HepG2 (cell line): ENCODE results near the gene GPRIN1. TPM values are rescaled to one million over a fixed set of nuclear protein-coding genes. Genes with fewer than 3 reads are reported as not detected.

Experiments
- ATAC-seq: fragments of 200-7000 bp; cut with Tn5 transposase; 3 replicates; pipeline ENCODE4 v1.9.1; 2020; ENCODE audit warnings: mild to moderate bottlenecking, moderate library complexity
- BruUV-seq: library from RNA; stranded (reverse); fragments of 400-500 nt; replicated peaks from 2 replicates; lab custom pipeline; 2021; lab: Mats Ljungman, UMichigan
- CTCF ChIA-PET: fragments of 300-600 bp; formaldehyde crosslinking; extraction: SDS; loops from one replicate; lab custom pipeline; 2021; ENCODE audit warnings: low total read pairs, inconsistent platforms, low intra/inter-chr PET ratio; lab: Yijun Ruan, JAX
- POLR2A ChIA-PET: fragments of 350-600 bp; sonication (Branson Sonifier 250); formaldehyde crosslinking; loops from one replicate; lab custom pipeline; 2020; ENCODE audit warnings: antibody characterized with exemption, inconsistent platforms; lab: Yijun Ruan, JAX
- DNase-seq: peaks from one replicate; pipeline ENCODE4 v3.0.0-alpha.2; 2015; ENCODE audit warnings: low spot score
- FAIRE-seq: peaks from 3 replicates; lab custom pipeline; 2011; peaks lifted over from hg19 to GRCh38; lab: Jason Lieb, UNC
- H2AFZ ChIP-seq: one replicate; pipeline ENCODE4 v1.6.1; 2011; ENCODE audit warnings: low read length, inconsistent platforms
- H3K27ac ChIP-seq: fragments of 300-600 bp; 3 replicates; pipeline ENCODE4 v1.8.0; 2011; ENCODE audit warnings: mixed run types, mild to moderate bottlenecking, mixed read lengths, low read length, inconsistent platforms; ENCODE audit not compliant: insufficient read depth; ENCODE audit errors: extremely low read length
- H3K27me3 ChIP-seq, 2 experiments: fragments of 200-600 bp in 1 of 2; 2 replicates in 1 of 2; 3 replicates in 1 of 2; pipeline versions ENCODE4 v1.6.0 to v1.8.0; 2011; ENCODE audit warnings: low read length in 2 of 2, mild to moderate bottlenecking in 2 of 2, moderate library complexity in 2 of 2, inconsistent platforms in 1 of 2; ENCODE audit not compliant: insufficient read depth in 2 of 2, control insufficient read depth in 1 of 2
- H3K36me3 ChIP-seq, 2 experiments: fragments of 200-600 bp in 1 of 2; replicated peaks in 1 of 2; 2 replicates in 1 of 2; 3 replicates in 1 of 2; pipeline versions ENCODE4 v1.5.1 to v1.8.0; 2011; ENCODE audit warnings: low read length in 2 of 2, inconsistent platforms in 1 of 2; ENCODE audit not compliant: insufficient read depth in 2 of 2, control insufficient read depth in 1 of 2
- H3K4me1 ChIP-seq: 2 replicates; pipeline ENCODE4 v1.5.1; 2012; ENCODE audit warnings: low read length, inconsistent platforms; ENCODE audit not compliant: insufficient read depth
- H3K4me2 ChIP-seq: 2 replicates; pipeline ENCODE4 v1.6.0; 2011; ENCODE audit warnings: low read depth, low read length, inconsistent platforms
- H3K4me3 ChIP-seq, 3 experiments: fragments of 200-600 bp in 1 of 3; sonication (generic), shearing (Covaris generic) in 1 of 3; replicated peaks in 1 of 3; 2 replicates each; pipeline ENCODE4 v1.5.1; 2011 to 2016; ENCODE audit warnings: low read length in 3 of 3, inconsistent platforms in 2 of 3, low read depth in 2 of 3, mild to moderate bottlenecking in 2 of 3, control low read depth in 1 of 3, mixed read lengths in 1 of 3; ENCODE audit not compliant: insufficient read depth in 1 of 3
- H3K79me2 ChIP-seq: one replicate; pipeline ENCODE4 v1.6.1; 2011; ENCODE audit warnings: low read length, inconsistent platforms; ENCODE audit not compliant: insufficient read depth
- H3K9ac ChIP-seq: 2 replicates; pipeline ENCODE4 v1.6.0; 2011; ENCODE audit warnings: mild to moderate bottlenecking, low read depth, low read length, inconsistent platforms; ENCODE audit not compliant: insufficient read depth
- H3K9me3 ChIP-seq: 2 replicates; pipeline ENCODE4 v1.5.1; 2012; ENCODE audit warnings: mild to moderate bottlenecking, low read length
- H4K20me1 ChIP-seq: 2 replicates; pipeline ENCODE4 v1.6.0; 2011; ENCODE audit warnings: inconsistent platforms, mild to moderate bottlenecking, low read length, moderate library complexity; ENCODE audit not compliant: insufficient read depth
- BCL3 ChIP-seq: sonication (generic); formaldehyde crosslinking; IDR thresholded peaks from 2 replicates; pipeline ENCODE4 v1.5.1; 2020; ENCODE audit warnings: mild to moderate bottlenecking, missing genetic modification reagents, moderate library complexity
- ELF4 ChIP-seq: sonication (generic); formaldehyde crosslinking; IDR thresholded peaks from 2 replicates; pipeline ENCODE4 v1.5.0; 2020; ENCODE audit warnings: missing genetic modification reagents, mild to moderate bottlenecking, moderate library complexity, borderline replicate concordance
- GABPB1 ChIP-seq: IDR thresholded peaks from 2 replicates; pipeline ENCODE4 v1.6.1; 2016; ENCODE audit warnings: mild to moderate bottlenecking, missing genetic modification reagents, moderate library complexity, missing compliant biosample characterization
- GLI4 ChIP-seq: sonication (generic); formaldehyde crosslinking; IDR thresholded peaks from 2 replicates; pipeline ENCODE4 v1.5.1; 2020; ENCODE audit warnings: missing genetic modification reagents, mild to moderate bottlenecking, moderate library complexity, borderline replicate concordance
- HDAC6 ChIP-seq: fragments of 200-600 bp; sonication (generic); IDR thresholded peaks from 2 replicates; pipeline ENCODE4 v1.7.0; 2017; ENCODE audit warnings: mild to moderate bottlenecking, antibody characterized with exemption, low read length, low read depth
- IKZF1 ChIP-seq: fragments of 450-650 bp; IDR thresholded peaks from 2 replicates; pipeline ENCODE4 v1.7.1; 2016
- NR2C2 ChIP-seq: sonication (generic); formaldehyde crosslinking; IDR thresholded peaks from 2 replicates; pipeline ENCODE4 v1.4.0; 2020; ENCODE audit warnings: missing genetic modification reagents, mild to moderate bottlenecking, moderate library complexity, borderline replicate concordance
- SIX4 ChIP-seq: sonication (generic); formaldehyde crosslinking; IDR thresholded peaks from 2 replicates; pipeline ENCODE4 v1.4.0; 2020; ENCODE audit warnings: missing genetic modification reagents
- SNRNP70 ChIP-seq: fragments of 200-400 bp; formaldehyde crosslinking; IDR thresholded peaks from 2 replicates; pipeline ENCODE4 v1.6.1; 2017; ENCODE audit warnings: mild to moderate bottlenecking, low read depth, low read length, moderate library complexity
- SP2 ChIP-seq: sonication (generic); formaldehyde crosslinking; IDR thresholded peaks from 2 replicates; pipeline ENCODE4 v1.5.1; 2020; ENCODE audit warnings: mild to moderate bottlenecking, missing genetic modification reagents
- ZNF556 ChIP-seq: sonication (generic); formaldehyde crosslinking; IDR thresholded peaks from 2 replicates; pipeline ENCODE4 v1.4.0; 2020; ENCODE audit warnings: mild to moderate bottlenecking, missing genetic modification reagents, borderline replicate concordance
- ZNF570 ChIP-seq: sonication (generic); formaldehyde crosslinking; IDR thresholded peaks from 2 replicates; pipeline ENCODE4 v1.4.0; 2020; ENCODE audit warnings: mild to moderate bottlenecking, missing genetic modification reagents, borderline replicate concordance
- ZNF629 ChIP-seq: sonication (generic); formaldehyde crosslinking; conservative IDR thresholded peaks from 2 replicates; pipeline ENCODE4 v1.5.0; 2020; ENCODE audit warnings: missing genetic modification reagents
- ZNF841 ChIP-seq: sonication (generic); formaldehyde crosslinking; IDR thresholded peaks from 2 replicates; pipeline ENCODE4 v1.8.1; 2023; ENCODE audit warnings: missing genetic modification reagents, borderline replicate concordance
- WGBS: methylation state at CpG from one replicate; pipeline ENCODE4 v1.1.6; 2017; ENCODE audit warnings: low lambda C conversion rate; 5-methylcytosine and 5-hydroxymethylcytosine counted together
- in situ Hi-C: cut with HindIII; loops from 2 replicates; pipeline ENCODE4 v1.10.0; 2017; ENCODE audit warnings: low pct_unique_long_range_greater_than_20kb; ENCODE audit not compliant: extremely low pct_ligation_motif_present
- intact Hi-C: fragments of 100-400 bp; cut with micrococcal nuclease; formaldehyde crosslinking; loops from one replicate; pipeline ENCODE4 v1.10.0; 2022; ENCODE audit not compliant: unreplicated experiment
- polyA plus RNA-seq, 8 experiments: library from polyadenylated mRNA; depleted of rRNA in 3 of 8; stranded (reverse) in 7 of 8; unstranded in 1 of 8; fragments of >200 nt; fragmentation: Illumina TruSeq in 4 of 8; extraction: Trizol in 4 of 8; gene quantifications; 2 replicates each; pipeline versions ENCODE4 v1.2.1 to v1.2.3, GENCODE V29; 2011 to 2016; ENCODE audit warnings: low read depth in 4 of 8, missing spikeins in 1 of 8, mixed read lengths in 1 of 8; ENCODE audit not compliant: insufficient read depth in 1 of 8
- total RNA-seq, 5 experiments: library from RNA; depleted of rRNA; stranded (reverse); fragments of >200 nt; fragmentation: Illumina TruSeq; extraction: Trizol; gene quantifications; 2 replicates each; pipeline ENCODE4 v1.2.3, GENCODE V29; 2016; ENCODE audit warnings: low read depth in 1 of 5
- TF ChIP-seq, protein P1 (sequence below): sonication (generic); formaldehyde crosslinking; IDR thresholded peaks from 2 replicates; pipeline ENCODE4 v1.4.0; 2020; ENCODE audit warnings: missing genetic modification reagents

The GPRIN1 gene
- total and polyA plus RNA-seq, 2 of the 13 experiments (the other 11 are each of a cell fraction or from before 2014, with no cell fraction given) = 0.32 to 2.0 TPM

DNA sequence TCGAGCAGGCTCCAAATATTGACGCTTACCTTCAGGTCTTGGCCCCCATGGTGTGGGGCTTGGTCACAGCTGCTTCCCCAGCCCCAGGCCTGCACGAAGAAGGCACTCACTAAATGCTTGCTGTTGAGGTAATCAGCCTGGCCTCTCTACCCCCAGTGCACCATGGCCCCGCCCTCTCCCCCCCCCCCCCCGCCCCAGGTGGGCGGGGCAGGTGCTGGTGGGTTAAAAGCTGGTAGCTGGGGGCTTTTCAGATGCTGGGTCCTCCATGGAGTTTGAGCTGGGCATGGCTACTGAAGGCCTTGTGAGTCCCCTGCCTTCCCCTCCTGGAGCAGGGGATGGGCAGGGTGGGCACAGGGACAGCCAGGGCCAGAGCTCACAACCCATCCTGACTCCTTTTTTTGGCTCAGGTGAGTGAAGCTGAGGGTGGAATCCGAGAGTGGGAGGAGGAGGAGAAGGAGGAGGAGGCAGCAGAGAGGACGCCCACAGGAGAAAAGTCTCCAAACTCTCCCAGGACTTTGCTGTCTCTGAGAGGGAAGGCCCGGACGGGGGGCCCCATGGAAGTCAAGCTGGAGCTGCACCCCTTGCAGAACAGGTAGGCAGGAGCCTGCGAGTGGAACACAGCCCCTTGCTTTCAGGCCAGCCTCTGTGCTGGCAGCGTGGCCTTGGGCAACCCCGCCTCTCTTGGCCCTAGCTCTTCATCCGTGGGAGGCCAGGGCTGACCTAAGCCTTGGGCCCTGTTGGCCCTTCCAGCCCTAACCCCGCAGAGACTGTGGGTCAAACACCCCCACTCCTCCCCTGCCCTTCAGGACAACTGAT, 32.9 kb upstream of the GPRIN1 start (continued):
- TF ChIP-seq ZNF556 (CRISPR knock-in tag) = no peak
- TF ChIP-seq SIX4 (CRISPR knock-in tag) = no peak
- TF ChIP-seq ELF4 (CRISPR knock-in tag) = no peak
- TF ChIP-seq ZNF629 = no peak

GRCh38 chr5:176640616-176641015, 30.7 kb upstream of the GPRIN1 start:
- H3K27me3 ChIP-seq = peaks cover 13 to 65% of the 10 kb centered on the region in 2 experiments
- no peak overlapping the region for H3K4me2 ChIP-seq
- no peak overlapping the region for H3K4me3 ChIP-seq
- H3K9ac ChIP-seq = no peak overlapping the region
- no peaks in the 10 kb centered on the region for H4K20me1 ChIP-seq
- no peak overlapping the region for H2AFZ ChIP-seq
- H3K27ac ChIP-seq = no peak overlapping the region
- POLR2A ChIA-PET = no interaction called here
- no peak for TF ChIP-seq SNRNP70
- no peak for TF ChIP-seq NR2C2 (CRISPR knock-in tag)
- TF ChIP-seq GABPB1 (CRISPR knock-in tag) = no peak
- TF ChIP-seq, protein P1, sequence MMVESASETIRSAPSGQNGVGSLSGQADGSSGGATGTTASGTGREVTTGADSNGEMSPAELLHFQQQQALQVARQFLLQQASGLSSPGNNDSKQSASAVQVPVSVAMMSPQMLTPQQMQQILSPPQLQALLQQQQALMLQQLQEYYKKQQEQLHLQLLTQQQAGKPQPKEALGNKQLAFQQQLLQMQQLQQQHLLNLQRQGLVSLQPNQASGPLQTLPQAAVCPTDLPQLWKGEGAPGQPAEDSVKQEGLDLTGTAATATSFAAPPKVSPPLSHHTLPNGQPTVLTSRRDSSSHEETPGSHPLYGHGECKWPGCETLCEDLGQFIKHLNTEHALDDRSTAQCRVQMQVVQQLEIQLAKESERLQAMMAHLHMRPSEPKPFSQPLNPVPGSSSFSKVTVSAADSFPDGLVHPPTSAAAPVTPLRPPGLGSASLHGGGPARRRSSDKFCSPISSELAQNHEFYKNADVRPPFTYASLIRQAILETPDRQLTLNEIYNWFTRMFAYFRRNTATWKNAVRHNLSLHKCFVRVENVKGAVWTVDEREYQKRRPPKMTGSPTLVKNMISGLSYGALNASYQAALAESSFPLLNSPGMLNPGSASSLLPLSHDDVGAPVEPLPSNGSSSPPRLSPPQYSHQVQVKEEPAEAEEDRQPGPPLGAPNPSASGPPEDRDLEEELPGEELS (CRISPR knock-in tag) = no peak
- TF ChIP-seq GLI4 (CRISPR knock-in tag) = no peak
- no peak for TF ChIP-seq BCL3
- TF ChIP-seq IKZF1 = no peak
- TF ChIP-seq ZNF570 (CRISPR knock-in tag) = no peak
- TF ChIP-seq SP2 (CRISPR knock-in tag) = no peak
- TF ChIP-seq HDAC6 = no peak
- no peak for TF ChIP-seq ZNF841 (CRISPR knock-in tag)
- H3K9me3 ChIP-seq = no peaks in the 10 kb centered on the region
- no peaks in the 10 kb centered on the region for H3K4me1 ChIP-seq
- no TSS peak for BruUV-seq
- no peaks in the 10 kb centered on the region for H3K36me3 ChIP-seq
- no peak for ATAC-seq
- WGBS = 3% methylated on average over 4 of the region's 4 CpGs
- H3K79me2 ChIP-seq = no peaks in the 10 kb centered on the region
- no peak for FAIRE-seq
- CTCF ChIA-PET = no interaction called here
- in situ Hi-C loops (no loop called here), intact Hi-C loops (no loop called here)
- DNase-seq = no peak
